GM21723 (cell line): ENCODE data around the gene OR4S1.
A peak's percentile ranks its signal among the peaks of the same experiment; 100 is the strongest.
"Not testable (repeated sequence)": the region's sequence is repeated elsewhere in the genome, so short reads cannot be mapped to it uniquely, and the experiment has no call there.

ENCODE experiments used
- ATAC-seq: cut with Tn5 transposase; IDR thresholded peaks from one replicate; pipeline ENCODE4 v1.9.1; 2021; ENCODE audit warnings: mild to moderate bottlenecking, moderate library complexity; ENCODE audit not compliant: unreplicated experiment

Gene OR4S1, protein sequence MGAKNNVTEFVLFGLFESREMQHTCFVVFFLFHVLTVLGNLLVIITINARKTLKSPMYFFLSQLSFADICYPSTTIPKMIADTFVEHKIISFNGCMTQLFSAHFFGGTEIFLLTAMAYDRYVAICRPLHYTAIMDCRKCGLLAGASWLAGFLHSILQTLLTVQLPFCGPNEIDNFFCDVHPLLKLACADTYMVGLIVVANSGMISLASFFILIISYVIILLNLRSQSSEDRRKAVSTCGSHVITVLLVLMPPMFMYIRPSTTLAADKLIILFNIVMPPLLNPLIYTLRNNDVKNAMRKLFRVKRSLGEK

DNA sequence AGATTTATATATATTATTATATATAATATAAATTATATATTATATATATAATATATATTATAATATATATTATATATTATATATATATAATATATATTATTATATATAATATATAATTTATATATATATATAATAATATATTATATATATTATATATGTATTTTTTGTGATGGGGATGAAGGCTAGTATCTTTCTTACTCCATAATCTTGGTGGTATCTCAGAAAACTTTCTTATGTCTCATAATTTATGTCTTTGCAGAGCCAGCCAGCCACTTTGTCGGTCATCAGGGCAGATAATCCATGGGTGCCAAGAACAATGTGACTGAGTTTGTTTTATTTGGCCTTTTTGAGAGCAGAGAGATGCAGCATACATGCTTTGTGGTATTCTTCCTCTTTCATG, at the start of gene OR4S1:
Gene OR4S1 (plus strand): TSS at position 301 of the 400 bp plus-strand sequence. CDS start 0 bp downstream, at position 301.
- no peak for ATAC-seq

DNA sequence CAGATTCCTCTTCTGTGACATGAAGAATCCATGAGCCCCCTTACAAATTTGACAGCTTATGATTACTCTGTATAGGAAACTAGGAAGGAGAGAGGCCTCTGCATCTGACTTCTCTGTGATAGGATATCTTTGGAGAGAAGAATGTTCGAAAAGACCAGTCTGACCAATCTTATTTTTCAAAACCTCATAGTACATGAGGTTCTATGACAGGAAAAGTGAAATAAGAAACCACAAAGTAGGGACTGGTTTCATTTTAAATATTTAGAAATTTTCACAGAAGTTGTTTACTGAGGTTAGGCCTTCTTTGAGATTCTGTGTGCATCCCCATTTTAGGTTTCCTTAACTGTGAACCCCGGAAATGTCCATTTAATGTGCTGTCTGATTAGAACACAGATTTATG, 44.4 kb upstream of the OR4S1 start:
- ATAC-seq, result no peak

DNA sequence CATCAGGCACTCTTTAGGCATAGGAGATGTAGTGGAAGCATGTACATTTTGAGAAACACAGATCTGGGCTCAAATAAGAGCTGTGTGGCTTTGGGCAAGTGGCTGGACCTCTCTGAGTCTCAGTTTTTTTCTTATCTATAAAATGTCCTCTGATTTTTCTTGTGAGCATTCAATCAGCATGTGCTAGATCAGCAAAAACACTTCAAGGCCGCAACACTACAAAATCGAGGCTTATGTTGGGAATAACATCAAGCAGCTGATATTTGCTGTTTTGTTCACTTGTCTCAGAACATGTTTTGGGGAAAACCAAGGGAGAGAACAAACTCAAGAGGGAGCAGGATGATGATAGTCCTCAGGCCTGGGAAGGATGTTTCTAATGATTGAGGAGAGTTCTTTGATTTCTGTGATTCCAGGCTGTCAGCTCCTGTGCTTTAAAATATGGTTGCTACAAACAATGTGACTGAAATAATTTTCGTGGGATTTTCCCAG, 42.6 kb upstream of the OR4S1 start, which contains the start of gene OR4X1:
Gene OR4X1 (plus strand): TSS at position 439 of the 489 bp plus-strand sequence. CDS start 0 bp downstream, at position 439.
- no peak for ATAC-seq

DNA sequence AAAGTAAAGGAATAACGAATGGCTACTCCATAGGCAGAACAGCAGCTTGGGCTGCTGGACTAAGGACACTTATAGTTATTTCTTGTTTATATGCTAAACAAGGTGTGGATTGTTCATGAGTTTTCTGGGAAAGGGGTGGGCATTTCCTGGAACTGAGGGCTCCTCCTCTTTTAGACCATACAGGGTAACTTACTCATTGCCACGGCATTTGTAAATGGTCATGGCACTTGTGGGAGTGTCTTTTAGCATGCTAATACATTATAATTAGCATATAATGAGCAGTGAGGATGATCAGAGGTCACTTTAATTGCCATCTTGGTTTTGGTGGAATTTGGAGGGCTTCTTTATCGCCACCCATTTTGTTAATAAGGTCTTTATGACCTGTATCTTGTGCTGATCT, 35.4 kb upstream of the OR4S1 start:
- ATAC-seq, result no peak

DNA sequence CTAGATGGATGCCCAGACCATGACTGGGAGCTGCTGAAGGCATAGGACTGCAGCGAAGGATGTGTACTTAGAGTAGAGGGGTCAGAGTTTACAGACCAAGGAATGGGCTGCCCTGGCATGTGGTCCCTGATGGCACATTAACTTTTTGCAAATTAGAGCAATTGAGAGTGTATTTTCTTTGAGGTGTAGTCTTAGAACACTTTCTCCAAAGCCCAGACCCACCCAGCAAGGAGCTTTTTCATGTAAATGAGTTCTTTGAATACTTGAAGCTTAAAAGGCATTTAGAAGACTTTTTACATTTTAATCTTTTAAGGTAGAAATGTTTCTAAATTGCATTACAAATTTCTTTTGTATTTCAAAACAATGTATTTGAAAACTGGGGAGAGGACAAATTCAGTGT, 33.4 kb upstream of the OR4S1 start:
- ATAC-seq, result no peak

DNA sequence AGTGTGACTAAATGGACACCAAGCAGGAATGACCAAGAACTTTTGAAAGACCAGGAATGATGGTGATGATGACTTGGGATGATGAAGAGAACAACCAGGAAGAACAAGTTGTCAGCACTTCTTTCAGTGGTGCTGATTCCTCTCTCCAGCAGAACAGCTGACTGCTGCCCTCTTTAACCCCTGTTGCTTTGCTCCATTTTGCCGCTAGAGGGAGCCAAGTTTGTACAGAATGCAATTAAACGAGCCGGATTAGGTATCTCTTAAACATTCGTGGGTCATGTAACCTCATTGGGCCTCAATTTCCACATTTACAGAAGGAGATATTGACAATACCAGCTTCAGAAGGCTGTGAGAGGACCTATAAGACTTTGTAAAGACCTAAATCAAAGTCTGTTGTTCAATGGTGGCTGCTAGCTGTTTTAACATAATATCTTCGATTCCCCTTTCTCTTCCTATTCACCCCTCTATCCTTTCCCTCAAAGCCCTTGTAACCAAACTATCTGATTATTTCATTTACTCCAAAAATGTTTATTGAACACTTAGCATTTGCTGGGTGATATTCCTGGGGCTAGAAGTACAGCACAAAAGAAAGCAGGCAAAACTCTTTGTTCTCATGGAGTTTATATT, 1.9 kb downstream of the OR4S1 start:
- peak; percentile 89 for ATAC-seq

DNA sequence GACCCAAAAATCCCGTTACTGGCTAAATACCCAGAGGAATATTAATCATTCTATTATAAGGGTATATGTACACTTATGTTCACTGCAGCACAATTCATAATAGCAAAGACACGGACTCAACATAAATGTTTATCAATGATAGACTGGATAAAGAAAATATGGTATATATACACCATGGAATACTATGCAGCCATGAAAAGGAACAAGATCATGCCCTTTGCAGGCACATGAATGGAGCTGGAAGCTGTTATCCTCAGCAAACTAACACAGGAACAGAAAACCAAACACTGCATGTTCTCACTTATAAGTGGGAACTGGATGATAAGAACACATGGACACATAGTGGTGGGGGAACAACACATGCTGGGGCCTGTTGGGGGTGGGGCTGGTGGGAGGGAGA, 7.6 kb downstream of the OR4S1 start:
- ATAC-seq, result not testable (repeated sequence)

DNA sequence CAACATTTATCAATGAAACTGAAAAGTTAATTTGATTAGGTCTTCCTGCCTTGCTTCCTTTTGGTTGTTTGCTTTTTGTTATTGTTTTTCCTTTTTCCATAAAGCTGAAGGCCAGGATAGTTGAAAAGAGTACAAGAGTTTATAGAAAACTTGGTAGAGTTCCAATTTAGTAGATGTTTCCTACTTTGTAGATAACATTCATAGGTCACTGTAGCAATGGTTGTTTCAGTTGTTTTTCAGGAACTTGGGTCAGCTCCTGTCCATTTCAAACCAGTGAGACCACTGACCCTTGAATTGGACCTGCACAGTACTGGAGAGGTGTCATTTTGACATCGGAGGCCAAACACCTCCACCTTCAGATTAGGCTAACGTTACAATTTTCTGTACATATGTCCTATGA, 13.8 kb downstream of the OR4S1 start:
- not testable (repeated sequence) for ATAC-seq

DNA sequence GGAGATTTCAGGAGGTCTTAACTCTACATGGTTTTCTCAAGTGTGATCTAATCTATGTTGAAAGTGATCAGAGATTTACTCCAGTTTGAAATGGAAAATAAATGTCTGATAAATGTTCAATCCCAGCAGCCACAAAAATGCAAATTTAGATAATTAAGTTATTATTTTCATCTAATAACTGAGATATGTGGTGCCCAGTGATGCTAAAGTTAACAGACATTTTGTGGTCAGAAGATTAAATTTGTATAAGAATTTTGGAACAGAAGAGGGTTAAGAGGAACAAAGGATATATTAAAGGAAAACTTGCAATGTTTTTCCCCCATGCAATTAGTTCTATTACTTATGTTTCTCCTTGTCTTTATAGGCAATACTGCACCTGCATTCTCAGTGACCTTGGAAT, 18.6 kb downstream of the OR4S1 start, which contains the start of gene OR4C3:
Gene OR4C3 (plus strand): TSS at position 301 of the 400 bp plus-strand sequence. CDS start 102 bp downstream, outside the sequence.
- ATAC-seq, result not testable (repeated sequence)

DNA sequence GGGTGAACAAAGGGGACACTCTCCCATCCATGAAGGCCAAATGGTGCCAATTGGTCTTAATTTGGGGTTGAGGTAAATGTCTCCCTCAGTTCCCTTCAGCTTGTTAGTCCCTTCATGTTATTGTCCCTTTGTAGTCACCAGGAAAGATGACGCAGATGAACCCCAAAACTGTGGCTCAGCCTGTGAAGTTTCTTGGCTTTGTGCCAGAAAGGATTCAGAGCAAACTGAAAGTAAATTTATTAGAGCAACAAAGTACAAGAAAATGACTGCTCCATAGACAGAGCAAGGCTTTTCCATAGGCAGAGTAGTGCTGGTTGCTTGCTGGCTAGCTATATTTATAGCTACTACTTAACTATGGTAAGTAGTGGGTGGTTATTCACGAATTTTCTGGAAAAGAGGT, 35.4 kb downstream of the OR4S1 start:
- ATAC-seq, result no peak

DNA sequence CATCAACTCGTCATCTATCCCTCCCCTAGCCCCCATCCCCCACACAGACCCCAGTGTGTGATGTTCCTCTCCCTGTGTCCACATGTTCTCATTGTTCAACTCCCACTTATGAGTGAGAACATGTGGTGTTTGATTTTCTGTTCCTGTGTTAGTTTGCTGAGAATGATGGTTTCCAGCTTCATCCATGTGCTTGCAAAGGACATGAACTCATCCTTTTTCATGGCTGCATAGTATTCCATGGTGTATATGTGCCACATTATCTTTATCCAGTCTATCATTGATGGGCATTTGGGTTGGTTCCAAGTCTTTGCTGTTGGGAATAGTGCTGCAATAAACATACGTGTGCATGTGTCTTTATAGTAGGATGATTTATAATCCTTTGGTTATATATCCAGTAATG, 36.5 kb downstream of the OR4S1 start:
- ATAC-seq, result not testable (repeated sequence)

DNA sequence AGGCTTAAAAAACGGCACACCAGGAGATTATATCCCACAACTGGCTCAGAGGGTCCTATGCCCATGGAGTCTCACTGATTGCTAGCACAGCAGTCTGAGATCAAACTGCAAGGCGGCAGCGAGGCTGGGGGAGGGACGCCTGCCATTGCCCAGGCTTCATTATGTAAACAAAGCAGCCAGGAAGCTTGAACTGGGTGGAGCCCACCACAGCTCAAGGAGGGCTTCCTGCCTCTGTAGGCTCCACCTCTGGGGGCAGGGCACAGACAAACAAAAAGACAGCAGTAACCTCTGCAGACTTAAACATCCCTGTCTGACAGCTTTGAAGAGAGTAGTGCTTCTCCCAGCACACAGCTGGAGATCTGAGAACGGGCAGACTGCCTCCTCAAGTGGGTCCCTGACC, 40.3 kb downstream of the OR4S1 start:
- not testable (repeated sequence) for ATAC-seq

DNA sequence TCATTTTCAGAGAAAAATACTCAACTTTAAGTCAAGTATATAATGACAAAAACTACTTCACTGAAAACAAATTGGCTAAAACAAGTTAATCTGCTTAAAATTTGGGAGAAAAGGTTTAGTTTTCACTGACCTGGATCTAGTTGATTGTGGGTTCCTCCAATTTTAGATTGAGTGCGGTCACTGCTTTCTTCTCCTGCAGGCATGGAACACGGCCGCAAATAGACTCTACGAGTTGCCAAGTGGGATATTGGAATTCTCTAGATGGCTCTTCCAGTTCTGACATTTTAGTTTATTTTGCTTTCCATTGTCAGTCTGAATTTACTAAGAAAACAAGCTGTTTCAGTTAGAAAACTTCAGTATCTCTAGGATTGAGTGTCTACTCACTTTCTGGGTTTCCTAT, 48.0 kb downstream of the OR4S1 start:
- ATAC-seq, result no peak

DNA sequence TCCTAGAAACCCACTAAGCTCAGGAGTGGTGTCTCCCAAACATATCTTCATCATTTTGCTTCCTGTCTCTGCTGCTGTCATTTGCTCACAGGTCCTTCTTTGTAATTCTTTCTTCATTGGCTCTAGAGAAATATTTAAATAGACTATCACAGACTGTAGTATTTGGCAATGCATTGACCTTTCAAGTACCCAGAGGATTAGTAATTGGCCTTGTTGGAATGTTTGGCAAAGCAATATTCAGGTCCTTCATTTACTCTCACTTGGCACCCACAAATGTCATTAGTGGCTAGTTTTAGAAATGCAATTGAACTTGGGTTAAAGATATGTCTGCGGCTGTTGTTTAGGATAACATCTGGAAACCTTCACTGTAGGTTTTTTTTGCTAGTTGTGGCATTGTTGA, 48.7 kb downstream of the OR4S1 start:
- no peak for ATAC-seq
